GM23248 (cell line): ENCODE data around the gene HOXD13. TPM values are rescaled to one million over a fixed set of nuclear protein-coding genes. Genes with fewer than 3 reads are reported as not detected.

Source experiments
- DNase-seq: peaks from one replicate; pipeline ENCODE4 v3.0.0-alpha.2; 2015
- H2AFZ ChIP-seq: fragments of 200-600 bp; sonication (generic); 2 replicates; pipeline ENCODE4 v1.6.1; 2016; ENCODE audit warnings: antibody characterized with exemption
- H3F3A ChIP-seq: fragments of 200-600 bp; sonication (generic); 2 replicates; pipeline ENCODE4 v1.6.1; 2016; ENCODE audit warnings: mild to moderate bottlenecking, antibody characterized with exemption, mixed run types; ENCODE audit not compliant: insufficient read depth
- H3K27ac ChIP-seq: fragments of 200-600 bp; sonication (generic); 2 replicates; pipeline ENCODE4 v1.5.1; 2016; ENCODE audit warnings: mild to moderate bottlenecking
- H3K27me3 ChIP-seq: fragments of 200-600 bp; sonication (generic); replicated peaks from 2 replicates; pipeline ENCODE4 v1.6.1; 2016; ENCODE audit warnings: mild to moderate bottlenecking; ENCODE audit not compliant: insufficient read depth
- H3K36me3 ChIP-seq: fragments of 200-600 bp; sonication (generic); 2 replicates; pipeline ENCODE4 v1.6.1; 2016; ENCODE audit warnings: low read depth, mild to moderate bottlenecking
- H3K4me1 ChIP-seq: fragments of 200-600 bp; sonication (generic); 2 replicates; pipeline ENCODE4 v1.6.1; 2016; ENCODE audit warnings: mild to moderate bottlenecking; ENCODE audit not compliant: insufficient read depth
- H3K4me2 ChIP-seq: fragments of 200-600 bp; sonication (generic); one replicate; pipeline ENCODE4 v1.6.1; 2016; ENCODE audit warnings: mild to moderate bottlenecking; ENCODE audit not compliant: unreplicated experiment
- H3K4me3 ChIP-seq: fragments of 200-600 bp; sonication (generic); 2 replicates; pipeline ENCODE4 v1.5.1; 2016; ENCODE audit warnings: mild to moderate bottlenecking
- H3K79me2 ChIP-seq: fragments of 200-600 bp; sonication (generic); 2 replicates; pipeline ENCODE4 v1.6.1; 2016; ENCODE audit warnings: mild to moderate bottlenecking; ENCODE audit not compliant: insufficient read depth
- H3K9ac ChIP-seq: fragments of 200-600 bp; sonication (generic); 2 replicates; pipeline ENCODE4 v1.6.1; 2016; ENCODE audit warnings: mild to moderate bottlenecking
- H3K9me2 ChIP-seq: fragments of 200-600 bp; sonication (generic); 2 replicates; pipeline ENCODE4 v1.6.1; 2016; ENCODE audit warnings: mixed run types, mild to moderate bottlenecking, moderate library complexity; ENCODE audit not compliant: insufficient read depth
- H3K9me3 ChIP-seq: fragments of 200-600 bp; sonication (generic); one replicate; pipeline ENCODE4 v1.6.1; 2017; ENCODE audit warnings: low read depth
- H4K20me1 ChIP-seq: fragments of 200-600 bp; sonication (generic); 2 replicates; pipeline ENCODE4 v1.6.0; 2016; ENCODE audit not compliant: insufficient read depth
- EZH2 ChIP-seq: fragments of 200-600 bp; sonication (generic); IDR thresholded peaks from 2 replicates; pipeline ENCODE4 v1.6.1; 2018; ENCODE audit warnings: antibody characterized with exemption, mild to moderate bottlenecking; ENCODE audit not compliant: insufficient read depth, poor library complexity, severe bottlenecking
- EZH2phosphoT487 ChIP-seq: fragments of 200-600 bp; sonication (generic); IDR thresholded peaks from 2 replicates; pipeline ENCODE4 v1.6.1; 2018; ENCODE audit warnings: antibody characterized with exemption, moderate library complexity, mild to moderate bottlenecking, low read depth; ENCODE audit not compliant: insufficient read depth
- WGBS, 2 experiments: methylation state at CpG; one replicate each; pipeline ENCODE4 v1.1.6; 2015 to 2017; ENCODE audit warnings: low lambda C conversion rate in 2 of 2, low coverage in 1 of 2; ENCODE audit errors: missing lambda C conversion rate in 2 of 2; 5-methylcytosine and 5-hydroxymethylcytosine counted together
- in situ Hi-C: fragments of 300-500 bp; cut with MboI; formaldehyde crosslinking; loops from 2 replicates; pipeline ENCODE4 v1.15.0; 2020
- polyA plus RNA-seq: library from polyadenylated mRNA; unstranded; fragments of >200 nt; fragmentation: Nextera tagmentation; extraction: Ambion mirVana; gene quantifications from 2 replicates; pipeline ENCODE4 v1.2.1, GENCODE V29; 2016
- total RNA-seq: library from RNA; depleted of rRNA; stranded (reverse); fragments of >200 nt; shearing (Covaris generic); gene quantifications from 2 replicates; pipeline ENCODE4 v1.2.3, GENCODE V29; 2014

The HOXD13 gene
- total and polyA plus RNA-seq, 2 experiments from 2014 or later = 2.4 to 3.8 TPM

GRCh38 chr2:176076796-176077195 is 15.7 kb upstream of the HOXD13 start:
- H3K79me2 ChIP-seq = no peaks in the 10 kb centered on the region
- no peak overlapping the region for H2AFZ ChIP-seq
- in situ Hi-C loops = loop anchor here (5.0 to 10.0 kb wide), 2 partner anchors 389 to 712 kb away; no protein-coding TSS in a partner anchor
- no peaks in the 10 kb centered on the region for H3K36me3 ChIP-seq
- peaks cover 89% of the 10 kb centered on the region for H3K27me3 ChIP-seq
- no peaks in the 10 kb centered on the region for H4K20me1 ChIP-seq
- no peak overlapping the region for H3K4me2 ChIP-seq
- no peak for DNase-seq
- H3K27ac ChIP-seq = no peak overlapping the region
- no peaks in the 10 kb centered on the region for H3K4me1 ChIP-seq
- H3K9me2 ChIP-seq = no peaks in the 10 kb centered on the region
- no peak for TF ChIP-seq EZH2
- TF ChIP-seq EZH2phosphoT487 = no peak
- H3K9ac ChIP-seq = no peak overlapping the region
- no peak overlapping the region for H3K4me3 ChIP-seq
- H3K9me3 ChIP-seq = no peaks in the 10 kb centered on the region
- WGBS, 2 experiments = 64 to 72% methylated on average over 2 of the region's 2 CpGs
- H3F3A ChIP-seq = no peaks in the 10 kb centered on the region

- peak overlapping the region; percentile 61; the same call in 1 of the 2 replicates for H2AFZ ChIP-seq
- no peaks in the 10 kb centered on the region for H3K4me1 ChIP-seq
- peak overlapping the region; percentile 63 for H3K4me3 ChIP-seq
- H4K20me1 ChIP-seq = no peaks in the 10 kb centered on the region
- H3K27me3 ChIP-seq = peaks cover 89% of the 10 kb centered on the region
- H3K27ac ChIP-seq = no peak overlapping the region
- H3K4me2 ChIP-seq = peak overlapping the region; percentile 70
- no peak for TF ChIP-seq EZH2phosphoT487
- TF ChIP-seq EZH2 = no peak
- H3K9ac ChIP-seq = no peak overlapping the region
- no peaks in the 10 kb centered on the region for H3K9me2 ChIP-seq
- WGBS, 2 experiments = 28 to 31% methylated on average over 25 of the region's 25 CpGs
- H3K79me2 ChIP-seq = no peaks in the 10 kb centered on the region
- in situ Hi-C loops = loop anchor here (5.0 to 10.0 kb wide), 2 partner anchors 391 to 714 kb away; no protein-coding TSS in a partner anchor
- no peaks in the 10 kb centered on the region for H3F3A ChIP-seq
- no peaks in the 10 kb centered on the region for H3K36me3 ChIP-seq
- no peak for DNase-seq
- H3K9me3 ChIP-seq = no peaks in the 10 kb centered on the region
These were observed 13.8 kb upstream of the HOXD13 start for GRCh38 chr2:176078541-176079284.

GRCh38 chr2:176079285-176079830 is 13.2 kb upstream of the HOXD13 start:
- Histone ChIP-seq H3K27ac (no peak overlapping the region), H4K20me1 (no peaks in the 10 kb centered on the region), H2AFZ (peak overlapping the region; percentile 61), H3K36me3 (no peaks in the 10 kb centered on the region), H3F3A (no peaks in the 10 kb centered on the region), H3K9me3 (no peaks in the 10 kb centered on the region), H3K79me2 (no peaks in the 10 kb centered on the region), H3K4me1 (no peaks in the 10 kb centered on the region), H3K4me3 (peak overlapping the region; percentile 63), H3K9me2 (no peaks in the 10 kb centered on the region), H3K4me2 (peak overlapping the region; percentile 70), H3K9ac (no peak overlapping the region), H3K27me3 (peaks cover 91% of the 10 kb centered on the region)
- DNase-seq = no peak
- in situ Hi-C loops = loop anchor here (5.0 to 10.0 kb wide), 2 partner anchors 392 to 715 kb away; no protein-coding TSS in a partner anchor
- TF ChIP-seq EZH2 (no peak), EZH2phosphoT487 (no peak)
- 11 to 16% methylated on average over 29 to 30 of the region's 30 CpGs for WGBS, 2 experiments

- TF ChIP-seq EZH2phosphoT487 (no peak), EZH2 (no peak)
- Histone ChIP-seq H3K9me3 (no peaks in the 10 kb centered on the region), H3K79me2 (no peaks in the 10 kb centered on the region), H3F3A (no peaks in the 10 kb centered on the region), H3K4me3 (peak overlapping the region; percentile 63), H3K4me2 (peak overlapping the region; percentile 70), H3K27ac (no peak overlapping the region), H3K9ac (no peak overlapping the region), H3K4me1 (no peaks in the 10 kb centered on the region), H2AFZ (peak overlapping the region; percentile 61), H3K36me3 (no peaks in the 10 kb centered on the region), H3K9me2 (no peaks in the 10 kb centered on the region), H4K20me1 (no peaks in the 10 kb centered on the region), H3K27me3 (peaks cover 91% of the 10 kb centered on the region)
- WGBS, 2 experiments = 2 to 3% methylated on average over 52 to 62 of the region's 86 CpGs
- peak; percentile 91 for DNase-seq
- in situ Hi-C loops = loop anchor here (5.0 to 10.0 kb wide), 2 partner anchors 393 to 715 kb away; no protein-coding TSS in a partner anchor
These were observed 12.5 kb upstream of the HOXD13 start for GRCh38 chr2:176079831-176080539.
